Mucosa of descending colon (tissue), 3 donors: ENCODE measurements around the gene CYP27C1. TPM values are rescaled to one million over a fixed set of nuclear protein-coding genes. Genes with fewer than 3 reads are reported as not detected.

Experiments
- ATAC-seq: fragments of 200-7000 bp; cut with Tn5 transposase; one replicate; pipeline ENCODE4 v1.9.1; 2020; ENCODE audit warnings: mild to moderate bottlenecking, moderate library complexity
- DNase-seq, 3 donors: peaks; one replicate each; pipeline ENCODE4 v3.0.0-alpha.2; 2020
- H3K36me3 ChIP-seq: fragments of 200-600 bp; one replicate; pipeline ENCODE4 v1.8.0; 2021; ENCODE audit warnings: low read depth, mild to moderate bottlenecking
- H3K4me1 ChIP-seq: fragments of 200-600 bp; one replicate; pipeline ENCODE4 v1.8.0; 2021; ENCODE audit warnings: low read depth, mild to moderate bottlenecking
- H3K4me3 ChIP-seq: fragments of 200-600 bp; one replicate; pipeline ENCODE4 v1.8.0; 2021; ENCODE audit warnings: mild to moderate bottlenecking
- H3K9me3 ChIP-seq: fragments of 200-600 bp; one replicate; pipeline ENCODE4 v1.8.0; 2021; ENCODE audit warnings: mild to moderate bottlenecking
- CTCF ChIP-seq: fragments of 200-600 bp; IDR thresholded peaks from one replicate; pipeline ENCODE4 v1.8.0; 2022; ENCODE audit warnings: antibody characterized with exemption, mild to moderate bottlenecking
- intact Hi-C, 2 donors: fragments of 100-400 bp; cut with DNase I in 1 of 2; cut with micrococcal nuclease in 1 of 2; formaldehyde crosslinking; loops; one replicate each; pipeline versions ENCODE4 v1.11.0 to v1.11.1; 2022; cut with DNase I, micrococcal nuclease
- total RNA-seq, 3 donors: library from RNA; stranded (reverse); fragmentation: NEBNext Ultra II Directional in 2 of 3; extraction: Animal tissue kit (Norgen Biotek cat#: 25700) in 2 of 3; gene quantifications; one replicate each; pipeline versions ENCODE4 v1.2.1 to v1.2.4, GENCODE V29; 2021 to 2023
- donor health status: DM: no; HTN: no; CAD: no; lungs with moderate emphysema.
- donor health status: DM: no; HTN: no; CAD: no.
- donor health status: DM: no; HTN: yes; CAD: no.

The CYP27C1 gene
- total RNA-seq, 3 donors from 2014 or later: 0.17 to 0.82 (median 0.63) TPM

DNA sequence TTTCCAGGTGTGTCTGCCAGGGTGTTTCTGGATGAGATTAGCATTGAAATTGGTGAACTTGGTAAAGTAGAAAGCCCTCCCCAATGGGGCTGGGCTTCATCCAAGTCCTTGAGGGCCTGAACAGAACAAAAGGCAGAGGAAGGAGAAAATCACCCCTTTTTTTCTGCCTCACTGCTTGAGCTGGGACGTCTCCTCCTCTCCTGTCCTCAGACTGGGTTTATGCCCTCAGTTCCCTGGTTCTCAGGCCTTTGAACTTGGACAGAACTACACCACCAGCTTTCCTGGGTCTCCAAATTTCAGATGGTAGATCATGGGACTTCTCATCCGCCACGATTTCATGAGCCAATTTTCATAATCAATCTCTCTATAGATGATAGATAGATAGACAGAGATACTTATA, 59.4 kb downstream of the CYP27C1 start:
- no peak for ATAC-seq
- intact Hi-C loops: no loop called here
- H3K36me3 ChIP-seq: no peaks in the 10 kb centered on the region
- no peaks in the 10 kb centered on the region for H3K4me1 ChIP-seq
- H3K9me3 ChIP-seq: no peaks in the 10 kb centered on the region
- H3K4me3 ChIP-seq: no peak overlapping the region
- no peak for TF ChIP-seq CTCF
- DNase-seq: no peak

DNA sequence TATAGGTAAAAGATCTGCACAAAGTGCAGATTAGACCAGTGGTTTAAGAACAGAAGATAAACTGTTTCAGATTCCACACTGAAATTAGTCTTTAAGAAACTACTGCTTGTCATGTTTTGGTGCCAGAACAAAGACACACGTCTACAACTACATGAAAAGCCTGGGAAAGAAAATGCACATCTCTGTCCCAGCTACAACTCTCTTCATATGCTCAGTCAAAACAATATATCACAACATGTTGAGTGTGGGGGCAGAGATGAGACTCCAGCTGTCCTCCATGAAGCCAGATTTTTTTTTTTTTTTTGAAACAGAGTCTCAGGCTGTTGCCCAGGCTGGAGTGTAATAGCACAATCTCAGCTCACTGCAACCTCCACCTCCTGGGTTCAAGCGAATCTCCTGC, 60.6 kb downstream of the CYP27C1 start:
- TF ChIP-seq CTCF: no peak
- H3K4me1 ChIP-seq: no peaks in the 10 kb centered on the region
- H3K4me3 ChIP-seq: no peak overlapping the region
- intact Hi-C loops: no loop called here
- no peaks in the 10 kb centered on the region for H3K36me3 ChIP-seq
- H3K9me3 ChIP-seq: no peaks in the 10 kb centered on the region
- DNase-seq: no peak
- ATAC-seq: no peak

DNA sequence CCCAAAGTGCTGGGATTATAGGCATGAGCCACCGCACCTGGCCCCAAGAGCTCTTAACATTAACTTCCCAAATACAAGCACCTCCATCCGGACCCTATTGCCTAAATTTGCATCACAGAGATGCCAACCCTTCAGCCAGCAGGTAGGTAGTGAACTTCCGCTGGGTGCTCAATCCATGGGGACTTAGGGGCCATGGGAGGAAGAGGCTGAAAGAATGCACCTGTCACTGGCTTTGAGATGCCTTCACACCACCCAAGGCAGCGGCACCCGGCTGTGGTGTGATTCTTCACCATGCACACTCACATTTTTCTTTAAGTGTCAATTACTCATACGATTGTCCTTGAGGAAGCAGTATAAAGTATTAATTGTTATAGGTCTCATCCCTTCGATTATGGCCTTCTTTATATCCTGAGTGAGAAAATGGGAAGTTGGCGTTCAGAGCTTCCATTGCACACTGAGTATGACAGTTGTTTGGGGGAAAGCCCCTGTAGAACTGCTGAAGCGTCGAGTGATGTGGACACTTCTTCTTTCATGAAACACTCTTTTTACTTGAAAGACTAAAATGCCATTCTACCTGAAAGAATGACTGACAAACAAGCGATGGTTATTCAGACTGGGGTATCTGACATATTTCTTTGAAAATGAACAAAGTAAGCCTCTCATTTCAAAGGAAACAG, 61.3 kb downstream of the CYP27C1 start:
- no peak for TF ChIP-seq CTCF
- DNase-seq (no peak), ATAC-seq (no peak)
- Histone ChIP-seq H3K36me3 (no peaks in the 10 kb centered on the region), H3K4me1 (no peaks in the 10 kb centered on the region), H3K9me3 (no peaks in the 10 kb centered on the region), H3K4me3 (no peak overlapping the region)
- intact Hi-C loops: no loop called here

DNA sequence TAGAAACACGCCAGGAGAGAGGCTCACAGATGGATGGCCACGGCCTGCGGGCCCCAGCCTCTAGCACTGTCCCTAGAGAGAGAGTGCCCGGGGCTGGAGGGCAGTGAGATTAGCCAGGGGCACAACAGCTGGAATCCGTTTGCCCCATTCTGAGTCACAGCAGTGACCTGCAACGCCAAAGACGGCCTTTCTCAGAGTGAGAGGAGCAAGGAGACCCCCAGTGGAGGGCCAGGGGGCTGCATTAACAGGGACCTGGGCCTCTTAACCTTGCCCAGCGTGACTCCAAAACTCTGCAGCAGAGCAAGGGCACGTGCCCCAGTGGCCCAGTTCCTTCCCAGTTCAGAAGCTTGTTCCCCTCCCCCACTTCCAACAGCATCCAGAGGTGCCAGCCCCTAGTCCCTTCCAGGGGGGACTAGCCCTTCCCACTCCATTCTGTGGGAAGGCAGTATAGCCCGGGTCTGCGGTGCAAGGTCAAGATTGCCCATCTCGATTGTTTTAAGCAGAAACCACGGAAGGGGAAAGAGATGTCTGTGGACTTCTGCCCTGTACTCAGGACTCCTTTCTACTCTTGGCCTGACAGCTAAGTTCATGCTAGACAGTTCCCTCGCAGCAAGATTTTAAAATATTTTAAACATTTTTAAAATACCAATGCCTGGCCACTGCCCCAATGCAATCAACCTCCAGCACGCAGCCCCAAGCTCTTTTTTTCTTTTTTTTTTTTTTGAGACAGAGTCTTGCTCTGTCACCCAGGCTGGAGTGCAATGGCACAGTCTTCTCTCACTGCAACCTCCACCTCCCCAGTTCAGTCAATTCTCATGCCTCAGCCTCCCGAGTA, 62.2 kb downstream of the CYP27C1 start:
- no peak for ATAC-seq
- no peak for TF ChIP-seq CTCF
- Histone ChIP-seq H3K4me1 (no peaks in the 10 kb centered on the region), H3K36me3 (no peaks in the 10 kb centered on the region), H3K9me3 (no peaks in the 10 kb centered on the region), H3K4me3 (no peak overlapping the region)
- intact Hi-C loops: no loop called here
- no peak for DNase-seq

DNA sequence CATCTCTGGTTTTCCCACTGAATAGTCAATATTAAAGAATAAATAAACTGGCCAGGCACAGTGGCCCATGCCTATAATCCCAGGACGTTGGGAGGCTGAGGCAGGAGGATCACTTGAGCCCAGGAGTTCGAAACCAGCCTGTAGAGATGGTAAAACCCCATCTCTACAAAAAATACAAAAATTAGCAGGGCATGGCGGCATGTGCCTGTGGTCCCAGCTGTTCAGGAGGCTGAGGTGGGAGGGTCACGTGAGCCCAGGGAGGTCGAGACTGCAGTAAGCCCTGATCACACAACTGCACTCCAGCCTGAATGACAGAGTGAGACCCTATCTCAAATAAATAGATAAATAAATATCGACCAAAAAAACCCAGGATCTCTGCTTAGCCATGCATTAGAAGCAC, 63.0 kb downstream of the CYP27C1 start:
- intact Hi-C loops: no loop called here
- TF ChIP-seq CTCF: no peak
- H3K9me3 ChIP-seq: no peaks in the 10 kb centered on the region
- no peak for DNase-seq
- no peak for ATAC-seq
- H3K36me3 ChIP-seq: no peaks in the 10 kb centered on the region
- no peak overlapping the region for H3K4me3 ChIP-seq
- no peaks in the 10 kb centered on the region for H3K4me1 ChIP-seq
